ENCODE measurements around the gene ANAPC15.

DNA sequence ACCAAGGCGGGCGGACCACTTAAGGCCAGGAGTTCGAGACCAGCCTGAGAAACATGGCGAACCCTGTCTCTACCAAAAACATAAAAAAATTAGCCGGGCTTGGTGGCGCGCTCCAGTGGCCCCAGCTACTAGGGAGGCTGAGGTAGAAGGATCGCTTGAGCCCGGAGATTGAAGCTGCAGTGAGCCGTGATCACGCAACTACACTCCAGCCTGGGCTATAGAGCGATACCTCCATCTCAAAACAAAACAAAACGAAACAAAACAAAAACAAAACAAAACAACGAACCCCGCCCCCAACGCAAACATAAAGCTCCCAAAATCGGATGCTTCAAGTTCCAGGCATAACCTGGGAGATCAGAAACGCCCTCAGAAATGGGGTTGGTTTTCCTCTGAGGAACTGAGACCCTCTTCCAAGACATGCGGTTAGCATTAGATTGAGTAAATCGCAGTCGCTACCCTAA lies 31.3 kb downstream of the ANAPC15 start:
- TF ChIP-seq POLR2A (IDR thresholded peaks at IDR 0.05; ENCODE audit: low read depth, low read length) (no peak), TAF1 (IDR thresholded peaks at IDR 0.05; ENCODE audit: borderline replicate concordance, low read depth, low read length) (no peak)

All from GM12892 (cell line).